CD8-positive, alpha-beta memory T cell (primary cell): Measurements from ENCODE around the gene ICA1. TPM values are rescaled to one million over a fixed set of nuclear protein-coding genes. Genes with fewer than 3 reads are reported as not detected.

Experiments
- CTCF ChIA-PET: fragments of 350-600 bp; sonication (Branson Sonifier 250); formaldehyde crosslinking; loops from one replicate; lab custom pipeline; 2021; ENCODE audit warnings: antibody characterized with exemption; lab: Charles Lee
- POLR2A ChIA-PET: fragments of 350-600 bp; sonication (Branson Sonifier 250); formaldehyde crosslinking; loops from one replicate; lab custom pipeline; 2021; ENCODE audit warnings: antibody characterized with exemption; lab: Charles Lee
- DNase-seq, 5 donors: peaks; one replicate each; pipeline versions ENCODE4 v3.0.0 to v3.0.0-alpha.2; 2020 to 2022; ENCODE audit warnings: mixed read lengths in 1 of 5
- H3K27ac ChIP-seq: one replicate; pipeline ENCODE4 v1.7.0; 2013; ENCODE audit warnings: low read depth, mild to moderate bottlenecking, low read length, moderate library complexity
- H3K27me3 ChIP-seq: 2 replicates; pipeline ENCODE4 v1.7.0; 2013; ENCODE audit warnings: low read length, mild to moderate bottlenecking; ENCODE audit not compliant: insufficient read depth, poor library complexity, severe bottlenecking
- H3K36me3 ChIP-seq: 2 replicates; pipeline ENCODE4 v1.7.0; 2013; ENCODE audit warnings: mild to moderate bottlenecking, low read length, moderate library complexity; ENCODE audit not compliant: insufficient read depth
- H3K4me1 ChIP-seq: 2 replicates; pipeline ENCODE4 v1.7.0; 2013; ENCODE audit warnings: mild to moderate bottlenecking, low read length, moderate library complexity; ENCODE audit not compliant: insufficient read depth
- H3K4me3 ChIP-seq: 2 replicates; pipeline ENCODE4 v1.7.0; 2013; ENCODE audit warnings: mild to moderate bottlenecking, low read length
- H3K9me3 ChIP-seq: 2 replicates; pipeline ENCODE4 v1.7.0; 2013; ENCODE audit warnings: mild to moderate bottlenecking, low read length
- H3K27ac Mint-ChIP-seq, 8 donors: one replicate each; pipeline ENCODE4 v1.8.0; 2020 to 2021; ENCODE audit warnings: mixed read lengths in 8 of 8, mild to moderate bottlenecking in 6 of 8, inconsistent platforms in 3 of 8, moderate library complexity in 3 of 8
- H3K27me3 Mint-ChIP-seq, 2 donors: one replicate each; pipeline ENCODE4 v1.8.0; 2020 to 2021; ENCODE audit warnings: mixed read lengths in 2 of 2, mild to moderate bottlenecking in 1 of 2, moderate library complexity in 1 of 2
- H3K36me3 Mint-ChIP-seq, 3 donors: one replicate each; pipeline ENCODE4 v1.8.0; 2020 to 2021; ENCODE audit warnings: mixed read lengths in 3 of 3, inconsistent platforms in 1 of 3, mild to moderate bottlenecking in 1 of 3
- H3K4me1 Mint-ChIP-seq, 3 donors: one replicate each; pipeline ENCODE4 v1.8.0; 2020 to 2021; ENCODE audit warnings: mixed read lengths in 3 of 3, inconsistent platforms in 1 of 3, mild to moderate bottlenecking in 1 of 3
- H3K4me3 Mint-ChIP-seq, 7 donors: one replicate each; pipeline ENCODE4 v1.8.0; 2020 to 2021; ENCODE audit warnings: mixed read lengths in 7 of 7, mild to moderate bottlenecking in 6 of 7, moderate library complexity in 4 of 7, inconsistent platforms in 2 of 7
- H3K9me3 Mint-ChIP-seq, 5 donors: one replicate each; pipeline ENCODE4 v1.8.0; 2020 to 2022; ENCODE audit warnings: mixed read lengths in 5 of 5, mild to moderate bottlenecking in 3 of 5, moderate library complexity in 2 of 5, inconsistent platforms in 1 of 5
- polyA plus RNA-seq: library from polyadenylated mRNA; unstranded; fragments of 300-500 nt; fragmentation: Illumina TruSeq; gene quantifications from one replicate; pipeline ENCODE4 v1.2.3, GENCODE V29; 2021
- total RNA-seq, 2 experiments: library from RNA; stranded (reverse); gene quantifications; one replicate each; pipeline ENCODE4 v1.2.3, GENCODE V29; 2021

ICA1 gene
- total and polyA plus RNA-seq, 3 experiments from 2014 or later, result 0.33 to 3.3 (median 0.46) TPM

GRCh38 chr7:8160250-8160649, 101.7 kb downstream of the ICA1 start:
- Histone ChIP-seq H3K9me3 (no peaks in the 10 kb centered on the region), H3K4me3 (no peak overlapping the region), H3K27ac (no peak overlapping the region), H3K36me3 (no peaks in the 10 kb centered on the region), H3K4me1 (no peaks in the 10 kb centered on the region), H3K27me3 (no peaks in the 10 kb centered on the region)
- CTCF ChIA-PET, result no interaction called here
- POLR2A ChIA-PET, result interaction anchor here (1.1 kb wide), 1 partner anchor 8 kb away, joined by 3 read pairs; no protein-coding TSS in a partner anchor
- Mint-ChIP-seq H3K27ac (no peak overlapping the region), H3K4me3 (no peak overlapping the region), H3K36me3 (peaks cover 0 to 2% (median 0%) of the 10 kb centered on the region in 3 donors), H3K27me3 (no peaks in the 10 kb centered on the region), H3K9me3 (peaks cover 0 to 2% (median 0%) of the 10 kb centered on the region in 5 donors), H3K4me1 (peaks cover 0 to 2% (median 1%) of the 10 kb centered on the region in 3 donors)
- DNase-seq, result no peak

GRCh38 chr7:8159595-8159994, 102.4 kb downstream of the ICA1 start:
- Histone ChIP-seq H3K4me1 (no peaks in the 10 kb centered on the region), H3K9me3 (no peaks in the 10 kb centered on the region), H3K27ac (no peak overlapping the region), H3K4me3 (no peak overlapping the region), H3K36me3 (no peaks in the 10 kb centered on the region), H3K27me3 (no peaks in the 10 kb centered on the region)
- POLR2A ChIA-PET, result interaction anchor here (1.1 kb wide), 1 partner anchor 9 kb away, joined by 3 read pairs; no protein-coding TSS in a partner anchor
- H3K27me3 Mint-ChIP-seq, result no peaks in the 10 kb centered on the region
- H3K9me3 Mint-ChIP-seq, result peaks cover 0 to 2% (median 0%) of the 10 kb centered on the region in 5 donors
- no peak overlapping the region for H3K27ac Mint-ChIP-seq
- no peak overlapping the region for H3K4me3 Mint-ChIP-seq
- CTCF ChIA-PET, result no interaction called here
- no peak for DNase-seq
- peaks cover 0 to 2% (median 0%) of the 10 kb centered on the region in 3 donors for H3K36me3 Mint-ChIP-seq
- H3K4me1 Mint-ChIP-seq, result peaks cover 0 to 4% (median 4%) of the 10 kb centered on the region in 3 donors

DNA sequence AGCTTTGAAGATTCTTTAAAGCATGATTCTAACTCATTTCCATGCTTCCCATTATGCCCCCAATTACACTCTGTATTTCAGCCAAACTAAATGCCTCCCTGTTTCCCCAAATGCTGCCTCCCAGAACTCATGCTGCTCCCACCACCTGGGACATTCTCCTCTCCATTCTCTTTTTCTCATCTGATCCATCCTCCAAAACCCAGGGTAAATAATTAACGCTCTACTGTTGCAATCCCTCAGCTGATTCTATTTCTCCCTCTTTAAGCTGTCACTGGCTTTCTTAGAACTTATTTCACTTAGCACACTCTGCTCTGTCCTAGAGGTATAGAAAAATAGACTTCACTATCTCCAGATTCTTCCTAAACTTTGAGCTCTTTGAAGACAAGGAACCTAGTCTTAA, 104.7 kb downstream of the ICA1 start:
- H3K4me1 ChIP-seq, result no peaks in the 10 kb centered on the region
- H3K4me3 Mint-ChIP-seq, result no peak overlapping the region
- peak overlapping the region in 1 of 8 donors; percentile 2 for H3K27ac Mint-ChIP-seq
- H3K36me3 Mint-ChIP-seq, result peaks cover 0 to 2% (median 0%) of the 10 kb centered on the region in 3 donors
- H3K27ac ChIP-seq, result no peak overlapping the region
- H3K27me3 Mint-ChIP-seq, result peaks cover 0 to 2% of the 10 kb centered on the region in 2 donors
- no peaks in the 10 kb centered on the region for H3K27me3 ChIP-seq
- POLR2A ChIA-PET, result no interaction called here
- DNase-seq, result no peak
- no peaks in the 10 kb centered on the region for H3K36me3 ChIP-seq
- no peak overlapping the region for H3K4me3 ChIP-seq
- CTCF ChIA-PET, result interaction anchor here (0.6 to 1.1 kb wide), 3 partner anchors 10 to 436 kb away, joined by 3 to 4 read pairs (median 3); no protein-coding TSS in a partner anchor
- H3K9me3 ChIP-seq, result no peaks in the 10 kb centered on the region
- H3K4me1 Mint-ChIP-seq, result peaks cover 3 to 13% (median 10%) of the 10 kb centered on the region in 3 donors
- H3K9me3 Mint-ChIP-seq, result peaks cover 0 to 3% (median under 1%) of the 10 kb centered on the region in 5 donors

DNA sequence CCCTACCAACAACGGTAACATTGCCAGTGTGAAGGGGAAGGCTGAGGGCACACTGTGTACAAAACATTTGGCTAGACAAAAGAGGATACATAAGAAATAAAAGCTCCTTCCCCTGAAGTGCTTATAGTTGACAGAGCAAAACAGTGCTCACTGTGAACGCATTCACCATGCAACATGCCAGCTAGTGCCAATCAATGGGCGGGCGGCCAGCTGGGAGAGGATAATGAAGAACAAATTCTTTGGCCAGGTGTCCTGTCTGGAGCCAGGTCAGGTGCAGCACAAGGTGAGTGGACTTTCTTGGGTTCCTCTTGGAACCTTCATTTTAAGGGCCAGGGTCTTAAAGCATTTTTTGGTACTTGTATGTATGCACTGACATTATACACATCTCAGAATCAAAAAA, 106.1 kb downstream of the ICA1 start:
- Mint-ChIP-seq H3K27me3 (peaks cover 0 to 2% of the 10 kb centered on the region in 2 donors), H3K36me3 (peaks cover 0 to 3% (median 2%) of the 10 kb centered on the region in 3 donors), H3K4me1 (peaks cover 13 to 24% (median 23%) of the 10 kb centered on the region in 3 donors), H3K9me3 (peaks cover 0 to 3% (median 2%) of the 10 kb centered on the region in 5 donors), H3K27ac (no peak overlapping the region), H3K4me3 (no peak overlapping the region)
- H3K9me3 ChIP-seq, result no peaks in the 10 kb centered on the region
- ChIA-PET POLR2A (no interaction called here), CTCF (interaction anchor here (0.8 to 2.2 kb wide), 2 partner anchors 31 to 50 kb away, joined by 3 to 8 read pairs; no protein-coding TSS in a partner anchor)
- no peak overlapping the region for H3K4me3 ChIP-seq
- H3K36me3 ChIP-seq, result no peaks in the 10 kb centered on the region
- no peaks in the 10 kb centered on the region for H3K27me3 ChIP-seq
- no peaks in the 10 kb centered on the region for H3K4me1 ChIP-seq
- DNase-seq, result no peak
- no peak overlapping the region for H3K27ac ChIP-seq

- Mint-ChIP-seq H3K27me3 (peaks cover 0 to 2% of the 10 kb centered on the region in 2 donors), H3K9me3 (peaks cover 0 to 3% (median 2%) of the 10 kb centered on the region in 5 donors), H3K4me3 (no peak overlapping the region), H3K36me3 (peaks cover 0 to 3% (median 2%) of the 10 kb centered on the region in 3 donors), H3K27ac (no peak overlapping the region), H3K4me1 (peaks cover 29 to 38% (median 37%) of the 10 kb centered on the region in 3 donors)
- Histone ChIP-seq H3K36me3 (no peaks in the 10 kb centered on the region), H3K4me3 (no peak overlapping the region), H3K27ac (no peak overlapping the region), H3K27me3 (no peaks in the 10 kb centered on the region), H3K9me3 (no peaks in the 10 kb centered on the region), H3K4me1 (peaks cover 14% of the 10 kb centered on the region)
- no peak for DNase-seq
- ChIA-PET CTCF (interaction anchor here (2.2 kb wide), 1 partner anchor 29 kb away, joined by 8 read pairs; no protein-coding TSS in a partner anchor), POLR2A (no interaction called here)
Observed at GRCh38 chr7:8154272-8154671, 107.7 kb downstream of the ICA1 start.

DNA sequence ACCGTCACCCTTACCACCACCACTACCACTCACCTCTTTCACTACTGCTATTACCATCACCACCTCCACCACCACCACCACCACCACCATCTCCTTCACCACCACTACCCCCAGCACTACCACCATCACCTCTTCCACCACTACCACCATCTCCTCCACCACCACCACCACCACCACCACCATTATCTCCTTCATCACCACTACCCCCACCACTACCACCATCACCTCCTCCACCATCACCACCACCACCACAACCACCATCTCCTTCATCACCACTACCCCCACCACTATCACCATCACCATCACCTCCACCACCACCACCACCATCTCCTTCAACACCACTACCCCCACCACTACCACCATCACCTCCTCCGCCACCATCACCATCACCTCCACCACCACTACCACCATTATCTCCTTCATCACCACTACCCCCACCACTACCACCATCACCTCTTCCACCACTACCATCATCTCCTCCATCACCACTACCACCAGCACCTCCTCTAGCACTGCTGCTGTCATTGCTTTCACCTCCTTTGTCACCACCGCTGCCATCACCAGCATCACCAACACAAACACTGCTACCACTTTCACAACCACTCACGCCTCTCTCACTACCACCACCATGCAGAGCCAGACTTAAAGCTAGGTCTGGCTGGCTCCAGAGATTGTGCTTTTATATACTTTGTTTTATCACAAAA, 109.3 kb downstream of the ICA1 start:
- Mint-ChIP-seq H3K9me3 (peaks cover 0 to 3% (median 2%) of the 10 kb centered on the region in 5 donors), H3K36me3 (peaks cover 0 to 3% (median 0%) of the 10 kb centered on the region in 3 donors), H3K4me1 (peaks cover 38 to 50% (median 44%) of the 10 kb centered on the region in 3 donors), H3K27me3 (peaks cover 0 to 2% of the 10 kb centered on the region in 2 donors), H3K27ac (peak overlapping the region; percentile 23 to 89 (median 58)), H3K4me3 (peak overlapping the region in 2 of 7 donors; percentile 18 to 66)
- Histone ChIP-seq H3K27me3 (no peaks in the 10 kb centered on the region), H3K27ac (no peak overlapping the region), H3K9me3 (no peaks in the 10 kb centered on the region), H3K36me3 (no peaks in the 10 kb centered on the region), H3K4me3 (no peak overlapping the region), H3K4me1 (peaks cover 23% of the 10 kb centered on the region)
- ChIA-PET POLR2A (no interaction called here), CTCF (no interaction called here)
- no peak for DNase-seq

- DNase-seq, result no peak
- H3K36me3 ChIP-seq, result no peaks in the 10 kb centered on the region
- Mint-ChIP-seq H3K4me1 (peaks cover 38 to 59% (median 46%) of the 10 kb centered on the region in 3 donors), H3K27me3 (peaks cover 0 to 2% of the 10 kb centered on the region in 2 donors), H3K9me3 (peaks cover 0 to 3% (median 2%) of the 10 kb centered on the region in 5 donors), H3K36me3 (peaks cover 0 to 3% (median 0%) of the 10 kb centered on the region in 3 donors), H3K4me3 (no peak overlapping the region), H3K27ac (peak overlapping the region in 2 of 8 donors; percentile 58 to 59)
- POLR2A ChIA-PET, result no interaction called here
- no peak overlapping the region for H3K27ac ChIP-seq
- H3K9me3 ChIP-seq, result no peaks in the 10 kb centered on the region
- no peak overlapping the region for H3K4me3 ChIP-seq
- no peaks in the 10 kb centered on the region for H3K27me3 ChIP-seq
- CTCF ChIA-PET, result no interaction called here
- H3K4me1 ChIP-seq, result peaks cover 23% of the 10 kb centered on the region
Observed at GRCh38 chr7:8151161-8151725, 110.7 kb downstream of the ICA1 start.
